PC-3 (cell line): ENCODE data around the gene DHX29. TPM values are rescaled to one million over a fixed set of nuclear protein-coding genes. Genes with fewer than 3 reads are reported as not detected.

Experiments used
- ATAC-seq: fragments of 200-7000 bp; cut with Tn5 transposase; 2 replicates; pipeline ENCODE4 v1.9.1; 2020; ENCODE audit warnings: mild to moderate bottlenecking, moderate library complexity
- BruUV-seq: library from RNA; stranded (reverse); fragments of 400-500 nt; replicated peaks from 2 replicates; lab custom pipeline; 2021; lab: Mats Ljungman, UMichigan
- CTCF ChIA-PET: fragments of 300-600 bp; sonication (Branson Sonifier 250); formaldehyde crosslinking; loops from one replicate; lab custom pipeline; 2022; ENCODE audit warnings: antibody characterized with exemption; lab: Charles Lee
- POLR2A ChIA-PET: fragments of 300-600 bp; sonication (Branson Sonifier 250); formaldehyde crosslinking; loops from one replicate; lab custom pipeline; 2022; ENCODE audit warnings: antibody characterized with exemption; ENCODE audit not compliant: unreplicated experiment; lab: Charles Lee
- DNase-seq: peaks from one replicate; pipeline ENCODE4 v3.0.0-alpha.2; 2015
- H2AFZ ChIP-seq: fragments of 300-600 bp; sonication (generic); 2 replicates; pipeline ENCODE4 v1.6.0; 2016; ENCODE audit warnings: antibody characterized with exemption, low read length
- H3F3A ChIP-seq: fragments of 300-600 bp; sonication (generic); one replicate; pipeline ENCODE4 v1.6.0; 2017; ENCODE audit warnings: antibody characterized with exemption, low read length, control low read depth, mild to moderate bottlenecking; ENCODE audit not compliant: unreplicated experiment
- H3K27ac ChIP-seq: fragments of 300-600 bp; sonication (generic); 2 replicates; pipeline ENCODE4 v1.5.1; 2016; ENCODE audit warnings: mild to moderate bottlenecking, low read length
- H3K27me3 ChIP-seq: fragments of 300-600 bp; sonication (generic); 2 replicates; pipeline ENCODE4 v1.6.1; 2016; ENCODE audit warnings: low read length, mixed read lengths
- H3K36me3 ChIP-seq: fragments of 300-600 bp; sonication (generic); 2 replicates; pipeline ENCODE4 v1.6.1; 2016; ENCODE audit warnings: low read depth, mixed run types, low read length, mixed read lengths
- H3K4me1 ChIP-seq: fragments of 300-600 bp; sonication (generic); 2 replicates; pipeline ENCODE4 v1.5.1; 2016; ENCODE audit warnings: low read length; ENCODE audit not compliant: insufficient read depth
- H3K4me2 ChIP-seq: fragments of 300-600 bp; sonication (generic); 2 replicates; pipeline ENCODE4 v1.6.0; 2016; ENCODE audit warnings: low read length
- H3K4me3 ChIP-seq: fragments of 300-600 bp; sonication (generic); 2 replicates; pipeline ENCODE4 v1.5.1; 2016; ENCODE audit warnings: mild to moderate bottlenecking, low read length, mixed read lengths
- H3K79me2 ChIP-seq: fragments of 300-600 bp; sonication (generic); 2 replicates; pipeline ENCODE4 v1.6.1; 2017; ENCODE audit warnings: low read length, mixed read lengths
- H3K9ac ChIP-seq: fragments of 300-600 bp; sonication (generic); 2 replicates; pipeline ENCODE4 v1.6.0; 2016; ENCODE audit warnings: mild to moderate bottlenecking, low read length
- H3K9me2 ChIP-seq: fragments of 300-600 bp; sonication (generic); replicated peaks from 2 replicates; pipeline ENCODE4 v1.6.1; 2016; ENCODE audit warnings: mixed run types, low read length, mixed read lengths
- H3K9me3 ChIP-seq: fragments of 300-600 bp; sonication (generic); 2 replicates; pipeline ENCODE4 v1.6.1; 2016; ENCODE audit warnings: low read length, mixed read lengths
- H4K20me1 ChIP-seq: fragments of 300-600 bp; sonication (generic); 2 replicates; pipeline ENCODE4 v1.6.1; 2016; ENCODE audit warnings: low read length, mixed read lengths
- CTCF ChIP-seq: fragments of 300-600 bp; sonication (generic); conservative IDR thresholded peaks from 2 replicates; pipeline ENCODE4 v1.5.1; 2017; ENCODE audit warnings: antibody characterized with exemption, low read depth, mild to moderate bottlenecking, low read length
- EZH2 ChIP-seq: fragments of 300-600 bp; sonication (generic); IDR thresholded peaks from one replicate; pipeline ENCODE4 v1.6.1; 2017; ENCODE audit warnings: antibody characterized with exemption, mild to moderate bottlenecking, low read length; ENCODE audit not compliant: unreplicated experiment
- EZH2phosphoT487 ChIP-seq: fragments of 300-600 bp; sonication (generic); IDR thresholded peaks from 2 replicates; pipeline ENCODE4 v1.6.1; 2018; ENCODE audit warnings: mild to moderate bottlenecking, antibody characterized with exemption, low read length, borderline replicate concordance
- intact Hi-C: fragments of 100-400 bp; cut with micrococcal nuclease; formaldehyde crosslinking; loops from 2 replicates; pipeline ENCODE4 v1.9.0; 2023
- total RNA-seq: library from RNA; depleted of rRNA; stranded (reverse); fragments of >200 nt; gene quantifications from 2 replicates; pipeline ENCODE4 v1.2.3, GENCODE V29; 2014

DHX29 gene
- total RNA-seq, 1 experiment from 2014 or later, result 13.4 TPM

- Histone ChIP-seq H3K79me2 (peaks cover 94% of the 10 kb centered on the region), H2AFZ (no peak overlapping the region), H3K36me3 (0 out of 2 replicates have a peak, but pooled peaks cover 5% of the 10 kb centered on the region), H3K4me2 (no peak overlapping the region), H3K4me3 (no peak overlapping the region), H3F3A (no peaks in the 10 kb centered on the region), H3K4me1 (no peaks in the 10 kb centered on the region; the same call in 1 of the 2 replicates), H3K27ac (no peak overlapping the region), H3K9me3 (no peaks in the 10 kb centered on the region), H3K9me2 (no peaks in the 10 kb centered on the region), H3K9ac (no peak overlapping the region), H4K20me1 (0 out of 2 replicates have a peak, but pooled peaks cover 4% of the 10 kb centered on the region), H3K27me3 (no peaks in the 10 kb centered on the region)
- DNase-seq (no peak), ATAC-seq (no peak)
- TF ChIP-seq EZH2 (no peak), CTCF (no peak), EZH2phosphoT487 (no peak)
- ChIA-PET CTCF (no interaction called here), POLR2A (no interaction called here)
- no TSS peak for BruUV-seq
- intact Hi-C loops, result no loop called here
Measured at GRCh38 chr5:55316837-55317236, 9.3 kb upstream of the DHX29 start.

GRCh38 chr5:55316289-55316688 is 8.8 kb upstream of the DHX29 start:
- CTCF ChIA-PET, result no interaction called here
- H3F3A ChIP-seq, result no peaks in the 10 kb centered on the region
- H3K79me2 ChIP-seq, result peaks cover 94% of the 10 kb centered on the region
- DNase-seq (no peak), ATAC-seq (no peak)
- no peaks in the 10 kb centered on the region for H3K9me3 ChIP-seq
- H3K4me1 ChIP-seq, result no peaks in the 10 kb centered on the region; the same call in 1 of the 2 replicates
- no TSS peak for BruUV-seq
- TF ChIP-seq EZH2phosphoT487 (no peak), CTCF (no peak), EZH2 (no peak)
- no peak overlapping the region for H3K4me2 ChIP-seq
- intact Hi-C loops, result no loop called here
- no peak overlapping the region for H3K9ac ChIP-seq
- no peaks in the 10 kb centered on the region for H3K27me3 ChIP-seq
- H3K27ac ChIP-seq, result no peak overlapping the region
- H3K36me3 ChIP-seq, result 0 out of 2 replicates have a peak, but pooled peaks cover 5% of the 10 kb centered on the region
- H3K9me2 ChIP-seq, result no peaks in the 10 kb centered on the region
- H4K20me1 ChIP-seq, result 0 out of 2 replicates have a peak, but pooled peaks cover 4% of the 10 kb centered on the region
- H2AFZ ChIP-seq, result no peak overlapping the region
- POLR2A ChIA-PET, result no interaction called here
- H3K4me3 ChIP-seq, result no peak overlapping the region

- 0 out of 2 replicates have a peak, but pooled peaks cover 5% of the 10 kb centered on the region for H3K36me3 ChIP-seq
- no peak overlapping the region for H3K9ac ChIP-seq
Measured at GRCh38 chr5:55313870-55314617, 6.5 kb upstream of the DHX29 start.

More at GRCh38 chr5:55313870-55314617, 6.5 kb upstream of the DHX29 start:
- Histone ChIP-seq H3K27ac (no peak overlapping the region), H3F3A (no peaks in the 10 kb centered on the region), H4K20me1 (no peaks in the 10 kb centered on the region), H3K9me3 (no peaks in the 10 kb centered on the region), H3K4me2 (no peak overlapping the region), H3K9me2 (no peaks in the 10 kb centered on the region), H3K27me3 (no peaks in the 10 kb centered on the region), H3K4me3 (no peak overlapping the region), H2AFZ (no peak overlapping the region), H3K4me1 (peaks cover 10% of the 10 kb centered on the region; the same call in 1 of the 2 replicates), H3K79me2 (peaks cover 95% of the 10 kb centered on the region)
- TF ChIP-seq CTCF (no peak), EZH2phosphoT487 (no peak), EZH2 (no peak)
- ChIA-PET POLR2A (interaction anchor here (0.5 kb wide), 1 partner anchor 293 kb away, joined by 6 read pairs; no protein-coding TSS in a partner anchor), CTCF (no interaction called here)
- ATAC-seq (no peak), DNase-seq (no peak)
- intact Hi-C loops, result no loop called here
- BruUV-seq, result no TSS peak
